ENCODE results near the gene MECR. TPM values are rescaled to one million over a fixed set of nuclear protein-coding genes. Genes with fewer than 3 reads are reported as not detected.

Gene MECR
- total and polyA plus RNA-seq, 11 donors, result 19.6 to 37.4 (median 33.1) TPM

GRCh38 chr1:29176576-29176975, 54.2 kb downstream of the MECR start:
- DNase-seq (no peak), ATAC-seq (no peak)
- 30 to 42% (median 33%) methylated on average over 4 of the region's 4 CpGs for WGBS, 4 donors
- TF ChIP-seq POLR2A (IDR thresholded peaks at IDR 0.05), result no peak
- no peak for TF ChIP-seq CTCF (IDR thresholded peaks at IDR 0.05)
- peak overlapping the region in 5 of 12 donors; percentile 20 to 64 (median 27) for H3K27ac ChIP-seq
- H3K36me3 ChIP-seq, result peaks cover 0 to 24% (median 14%) of the 10 kb centered on the region in 9 donors
- peaks cover 11 to 68% (median 58%) of the 10 kb centered on the region in 12 donors for H3K4me1 ChIP-seq
- H3K27me3 ChIP-seq, result no peaks in the 10 kb centered on the region
- intact Hi-C loops (cut with DNase I), result loop anchor here in 2 of 10 donors (2.0 to 10.0 kb wide), 2 partner anchors 44 to 52 kb away; partner anchors contain the start of gene TMEM200B (in 1 of the 2)
- H3K9me3 ChIP-seq, result no peaks in the 10 kb centered on the region
- H3K4me3 ChIP-seq, result no peak overlapping the region

- H3K27me3 ChIP-seq, result no peaks in the 10 kb centered on the region
- TF ChIP-seq POLR2A (IDR thresholded peaks at IDR 0.05), result no peak
- no peak for TF ChIP-seq CTCF (IDR thresholded peaks at IDR 0.05)
- intact Hi-C loops (cut with DNase I), result loop anchor here in 2 of 10 donors (5.0 to 10.0 kb wide), 2 partner anchors 35 to 48 kb away; partner anchors contain the start of gene TMEM200B (in 1 of the 2)
- H3K36me3 ChIP-seq, result peaks cover 0 to 36% (median 9%) of the 10 kb centered on the region in 9 donors
- peaks cover 2 to 67% (median 55%) of the 10 kb centered on the region in 12 donors for H3K4me1 ChIP-seq
- no peak overlapping the region for H3K4me3 ChIP-seq
- ATAC-seq (no peak), DNase-seq (no peak)
- no peaks in the 10 kb centered on the region for H3K9me3 ChIP-seq
- H3K27ac ChIP-seq, result no peak overlapping the region
- 89 to 95% (median 92%) methylated on average over 8 of the region's 8 CpGs for WGBS, 4 donors
These were observed 58.3 kb downstream of the MECR start for GRCh38 chr1:29172415-29172939.

- H3K36me3 ChIP-seq, result peaks cover 0 to 41% (median 17%) of the 10 kb centered on the region in 9 donors
- TF ChIP-seq CTCF (IDR thresholded peaks at IDR 0.05), result no peak
- no peak for TF ChIP-seq POLR2A (IDR thresholded peaks at IDR 0.05)
- peak overlapping the region in 1 of 12 donors; percentile 13 for H3K27ac ChIP-seq
- 76 to 87% (median 84%) methylated on average over 5 of the region's 5 CpGs for WGBS, 4 donors
- intact Hi-C loops (cut with DNase I), result loop anchor here in 2 of 10 donors (5.0 to 10.0 kb wide), 2 partner anchors 34 to 47 kb away; partner anchors contain the start of gene TMEM200B (in 1 of the 2)
- no peaks in the 10 kb centered on the region for H3K27me3 ChIP-seq
- no peaks in the 10 kb centered on the region for H3K9me3 ChIP-seq
- H3K4me1 ChIP-seq, result peaks cover 2 to 62% (median 45%) of the 10 kb centered on the region in 12 donors
- H3K4me3 ChIP-seq, result no peak overlapping the region
- no peak for ATAC-seq
- no peak for DNase-seq
These were observed 59.2 kb downstream of the MECR start for GRCh38 chr1:29171521-29171920.

GRCh38 chr1:29171089-29171488, 59.6 kb downstream of the MECR start:
- ATAC-seq (peak in 2 of 4 donors; percentile 22), DNase-seq (no peak)
- WGBS, 4 donors, result 19 to 34% (median 29%) methylated on average over 3 of the region's 3 CpGs
- intact Hi-C loops (cut with DNase I), result loop anchor here in 2 of 10 donors (5.0 to 10.0 kb wide), 2 partner anchors 34 to 46 kb away; partner anchors contain the start of gene TMEM200B (in 1 of the 2)
- TF ChIP-seq POLR2A (IDR thresholded peaks at IDR 0.05) (no peak), CTCF (IDR thresholded peaks at IDR 0.05) (no peak)
- peak overlapping the region in 1 of 12 donors; percentile 13 for H3K27ac ChIP-seq
- H3K4me1 ChIP-seq, result peaks cover 2 to 62% (median 43%) of the 10 kb centered on the region in 12 donors
- H3K36me3 ChIP-seq, result peaks cover 0 to 45% (median 22%) of the 10 kb centered on the region in 9 donors
- H3K9me3 ChIP-seq, result no peaks in the 10 kb centered on the region
- H3K27me3 ChIP-seq, result no peaks in the 10 kb centered on the region
- no peak overlapping the region for H3K4me3 ChIP-seq
